ENCODE data around the gene NAV1. TPM values are rescaled to one million over a fixed set of nuclear protein-coding genes. Genes with fewer than 3 reads are reported as not detected.
A peak's percentile ranks its signal among the peaks of the same experiment; 100 is the strongest.
"Not testable (repeated sequence)": the region's sequence is repeated elsewhere in the genome, so short reads cannot be mapped to it uniquely, and the experiment has no call there.

Gene NAV1, protein sequence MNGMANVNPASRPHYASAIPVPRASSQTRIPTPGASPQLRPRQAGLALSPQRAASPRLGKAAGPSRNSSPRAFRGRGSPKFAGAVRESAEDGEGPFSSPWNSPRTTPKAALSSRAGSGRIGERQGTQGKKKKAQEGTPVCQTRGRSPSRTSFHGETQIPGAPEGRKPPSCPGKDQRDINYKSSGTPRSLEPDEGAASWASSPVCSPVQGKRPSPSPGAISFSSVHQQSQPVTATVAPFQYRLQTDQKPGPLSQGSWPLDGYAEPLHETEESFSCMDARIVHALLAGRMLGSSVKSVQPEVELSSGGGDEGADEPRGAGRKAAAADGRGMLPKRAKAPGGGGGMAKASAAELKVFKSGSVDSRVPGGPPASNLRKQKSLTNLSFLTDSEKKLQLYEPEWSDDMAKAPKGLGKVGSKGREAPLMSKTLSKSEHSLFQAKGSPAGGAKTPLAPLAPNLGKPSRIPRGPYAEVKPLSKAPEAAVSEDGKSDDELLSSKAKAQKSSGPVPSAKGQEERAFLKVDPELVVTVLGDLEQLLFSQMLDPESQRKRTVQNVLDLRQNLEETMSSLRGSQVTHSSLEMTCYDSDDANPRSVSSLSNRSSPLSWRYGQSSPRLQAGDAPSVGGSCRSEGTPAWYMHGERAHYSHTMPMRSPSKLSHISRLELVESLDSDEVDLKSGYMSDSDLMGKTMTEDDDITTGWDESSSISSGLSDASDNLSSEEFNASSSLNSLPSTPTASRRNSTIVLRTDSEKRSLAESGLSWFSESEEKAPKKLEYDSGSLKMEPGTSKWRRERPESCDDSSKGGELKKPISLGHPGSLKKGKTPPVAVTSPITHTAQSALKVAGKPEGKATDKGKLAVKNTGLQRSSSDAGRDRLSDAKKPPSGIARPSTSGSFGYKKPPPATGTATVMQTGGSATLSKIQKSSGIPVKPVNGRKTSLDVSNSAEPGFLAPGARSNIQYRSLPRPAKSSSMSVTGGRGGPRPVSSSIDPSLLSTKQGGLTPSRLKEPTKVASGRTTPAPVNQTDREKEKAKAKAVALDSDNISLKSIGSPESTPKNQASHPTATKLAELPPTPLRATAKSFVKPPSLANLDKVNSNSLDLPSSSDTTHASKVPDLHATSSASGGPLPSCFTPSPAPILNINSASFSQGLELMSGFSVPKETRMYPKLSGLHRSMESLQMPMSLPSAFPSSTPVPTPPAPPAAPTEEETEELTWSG (N-terminal part only)
- total RNA-seq, result 286 and 288 TPM in 2 replicates
- long read RNA-seq, partial matches to known transcripts, result 182 of 243 reads
- long read RNA-seq, other reads (novel, unspliced or antisense), result 60 of 243 reads

DNA sequence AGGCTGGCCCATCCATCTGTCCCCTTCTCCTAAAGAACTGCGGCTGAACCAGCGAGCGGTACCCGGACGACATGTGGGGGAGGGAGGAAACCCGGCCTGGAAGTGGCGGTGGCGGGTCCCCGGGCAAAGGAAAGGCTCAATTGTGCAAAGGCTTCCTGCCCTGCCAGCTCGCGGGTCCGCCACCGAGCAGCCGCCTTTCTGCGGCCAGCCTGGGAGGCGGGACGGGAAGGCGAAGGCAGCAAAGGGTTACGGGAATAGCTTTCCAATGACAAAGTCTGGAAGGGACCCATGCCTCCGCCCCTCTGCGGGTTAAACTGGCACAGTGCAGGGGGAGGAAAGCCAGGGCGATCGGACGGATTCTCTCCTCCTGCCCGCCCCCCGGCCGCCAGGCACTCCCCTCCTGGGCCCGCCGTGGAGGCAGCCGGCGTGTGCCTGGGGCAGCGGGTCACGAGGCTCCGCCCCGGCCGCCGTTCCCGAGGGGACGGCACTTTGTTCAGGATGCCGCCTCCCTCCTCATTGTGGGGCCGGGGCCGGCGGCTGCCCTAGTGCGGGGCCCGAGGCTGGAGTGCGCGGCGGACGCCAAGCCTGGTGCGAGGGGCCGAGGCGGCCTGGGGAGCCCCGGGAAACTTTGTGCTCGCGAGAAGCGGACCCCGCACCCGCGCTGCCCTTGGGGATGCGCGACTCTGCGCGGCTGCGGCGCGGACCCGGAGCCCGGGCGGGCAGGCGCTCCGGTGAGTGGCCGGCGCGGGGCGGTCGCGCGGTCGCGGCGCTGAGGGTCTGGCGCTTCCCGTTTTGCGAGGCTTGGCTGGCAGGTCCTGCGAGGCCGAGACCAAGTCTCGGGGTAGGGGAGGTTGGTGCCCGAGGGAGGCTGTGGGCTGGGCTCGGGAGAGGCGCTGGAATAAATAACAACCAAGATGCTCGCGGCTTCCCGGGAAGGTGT lies at the start of gene NAV1:
Gene NAV1 (plus strand): TSS at position 516 of the 940 bp plus-strand sequence. CDS start 83,758 bp downstream, outside the sequence.
- Mint-ChIP-seq H3K4me1 (ENCODE audit: unreplicated experiment) (peaks cover 76% of the 10 kb centered on the region), H3K36me3 (ENCODE audit: unreplicated experiment) (no peaks in the 10 kb centered on the region), H3K9me3 (ENCODE audit: unreplicated experiment) (peaks cover 5% of the 10 kb centered on the region), H3K27me3 (ENCODE audit: unreplicated experiment) (no peaks in the 10 kb centered on the region), H3K27ac (ENCODE audit: unreplicated experiment) (peak within 1 kb of the TSS; percentile 98), H3K4me3 (ENCODE audit: unreplicated experiment) (peak within 1 kb of the TSS; percentile 85)
- peak; percentile 89 for DNase-seq (ENCODE audit: extremely low spot score, unreplicated experiment)
- TF ChIP-seq, protein P1, sequence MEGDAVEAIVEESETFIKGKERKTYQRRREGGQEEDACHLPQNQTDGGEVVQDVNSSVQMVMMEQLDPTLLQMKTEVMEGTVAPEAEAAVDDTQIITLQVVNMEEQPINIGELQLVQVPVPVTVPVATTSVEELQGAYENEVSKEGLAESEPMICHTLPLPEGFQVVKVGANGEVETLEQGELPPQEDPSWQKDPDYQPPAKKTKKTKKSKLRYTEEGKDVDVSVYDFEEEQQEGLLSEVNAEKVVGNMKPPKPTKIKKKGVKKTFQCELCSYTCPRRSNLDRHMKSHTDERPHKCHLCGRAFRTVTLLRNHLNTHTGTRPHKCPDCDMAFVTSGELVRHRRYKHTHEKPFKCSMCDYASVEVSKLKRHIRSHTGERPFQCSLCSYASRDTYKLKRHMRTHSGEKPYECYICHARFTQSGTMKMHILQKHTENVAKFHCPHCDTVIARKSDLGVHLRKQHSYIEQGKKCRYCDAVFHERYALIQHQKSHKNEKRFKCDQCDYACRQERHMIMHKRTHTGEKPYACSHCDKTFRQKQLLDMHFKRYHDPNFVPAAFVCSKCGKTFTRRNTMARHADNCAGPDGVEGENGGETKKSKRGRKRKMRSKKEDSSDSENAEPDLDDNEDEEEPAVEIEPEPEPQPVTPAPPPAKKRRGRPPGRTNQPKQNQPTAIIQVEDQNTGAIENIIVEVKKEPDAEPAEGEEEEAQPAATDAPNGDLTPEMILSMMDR (IDR thresholded peaks at IDR 0.05), result no peak

DNA sequence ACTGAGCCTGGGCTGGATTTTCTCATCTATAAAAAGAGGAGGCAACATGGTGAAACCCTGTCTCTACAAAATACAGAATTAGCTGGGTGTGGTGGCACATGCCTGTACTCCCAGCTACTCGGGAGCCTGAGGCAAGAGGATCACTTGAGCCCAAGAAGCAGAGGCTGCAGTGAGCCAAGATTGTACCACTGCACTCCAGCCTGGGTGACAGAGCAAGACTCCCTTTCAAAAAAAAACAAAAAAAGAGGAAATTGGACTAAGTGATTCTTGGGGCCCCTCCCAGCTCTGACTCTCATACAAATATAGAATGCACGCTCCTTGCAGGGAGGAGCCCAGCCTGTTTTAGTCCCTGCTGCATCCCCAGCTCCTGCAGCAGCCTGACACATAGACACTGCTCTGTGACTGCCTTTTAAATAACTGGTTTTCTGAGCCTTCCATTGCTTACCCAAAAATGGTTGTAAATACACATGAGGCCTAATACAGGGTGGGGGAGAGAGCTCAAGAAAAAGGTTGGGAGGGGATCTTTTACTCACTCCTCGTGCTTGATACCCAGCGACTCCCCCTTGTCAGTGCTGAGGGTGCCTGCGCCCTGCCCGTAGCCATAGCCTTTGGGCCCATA lies 49.2 kb upstream of the NAV1 start:
- H3K4me3 Mint-ChIP-seq (ENCODE audit: unreplicated experiment), result no peak overlapping the region
- H3K9me3 Mint-ChIP-seq (ENCODE audit: unreplicated experiment), result no peaks in the 10 kb centered on the region
- H3K36me3 Mint-ChIP-seq (ENCODE audit: unreplicated experiment), result no peaks in the 10 kb centered on the region
- peak overlapping the region; percentile 80 for H3K27ac Mint-ChIP-seq (ENCODE audit: unreplicated experiment)
- TF ChIP-seq, protein P1 (IDR thresholded peaks at IDR 0.05), result no peak
- H3K27me3 Mint-ChIP-seq (ENCODE audit: unreplicated experiment), result no peaks in the 10 kb centered on the region
- peaks cover 69% of the 10 kb centered on the region for H3K4me1 Mint-ChIP-seq (ENCODE audit: unreplicated experiment)
- no peak for DNase-seq (ENCODE audit: extremely low spot score, unreplicated experiment)

DNA sequence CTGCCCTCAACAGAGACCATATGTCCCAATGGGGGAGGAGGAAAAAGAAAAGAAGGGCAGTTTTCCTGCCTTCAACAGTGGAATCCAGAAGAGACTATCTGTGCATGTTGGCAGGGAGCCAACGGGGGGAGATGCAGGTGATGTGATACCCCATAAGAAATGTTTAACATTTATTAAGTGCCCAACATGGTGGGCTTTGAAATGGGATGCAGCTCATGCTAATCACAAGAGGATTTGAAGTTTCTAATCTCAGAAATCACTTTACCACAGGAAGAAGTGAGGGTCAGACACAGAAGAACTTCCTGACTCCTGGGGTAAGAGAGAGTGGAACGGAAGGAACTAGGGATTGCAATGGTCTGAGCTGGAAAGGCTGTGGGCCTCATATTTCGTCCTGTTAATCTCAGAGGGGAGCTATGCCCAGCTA lies 48.2 kb upstream of the NAV1 start:
- peaks cover 72% of the 10 kb centered on the region for H3K4me1 Mint-ChIP-seq (ENCODE audit: unreplicated experiment)
- no peaks in the 10 kb centered on the region for H3K9me3 Mint-ChIP-seq (ENCODE audit: unreplicated experiment)
- no peak for DNase-seq (ENCODE audit: extremely low spot score, unreplicated experiment)
- no peaks in the 10 kb centered on the region for H3K27me3 Mint-ChIP-seq (ENCODE audit: unreplicated experiment)
- H3K4me3 Mint-ChIP-seq (ENCODE audit: unreplicated experiment), result no peak overlapping the region
- no peaks in the 10 kb centered on the region for H3K36me3 Mint-ChIP-seq (ENCODE audit: unreplicated experiment)
- TF ChIP-seq, protein P1 (IDR thresholded peaks at IDR 0.05), result no peak
- no peak overlapping the region for H3K27ac Mint-ChIP-seq (ENCODE audit: unreplicated experiment)

DNA sequence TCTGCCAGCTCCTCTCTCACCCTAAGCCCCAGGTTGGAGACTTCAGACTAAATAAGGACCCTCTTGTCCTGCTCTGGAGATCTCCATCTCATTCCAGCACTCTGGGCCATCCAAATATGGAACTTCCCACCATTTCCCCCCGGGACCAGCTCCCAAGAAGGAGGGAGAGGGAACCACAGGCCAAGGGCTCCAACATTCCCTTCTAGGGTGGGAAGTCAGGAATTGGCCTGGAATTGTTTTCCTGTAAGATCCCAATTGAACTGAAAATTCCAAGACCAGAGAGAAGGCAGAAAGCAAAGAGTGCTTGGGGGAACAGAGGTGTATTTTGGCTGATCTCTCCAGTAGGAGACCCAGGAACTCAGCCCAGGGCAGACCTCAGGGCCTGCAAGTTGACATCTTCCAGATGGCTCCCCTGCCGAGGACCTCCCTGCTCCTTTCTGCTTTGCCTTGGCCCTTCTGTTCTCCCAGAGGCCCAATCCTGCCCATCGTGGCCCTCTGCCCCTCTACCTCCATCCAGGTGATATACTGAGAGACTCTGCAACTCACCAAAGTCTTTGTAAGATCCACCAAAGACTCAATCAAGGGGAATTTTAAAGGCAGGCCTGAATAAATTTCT lies 46.9 kb upstream of the NAV1 start:
- Mint-ChIP-seq H3K27ac (ENCODE audit: unreplicated experiment) (no peak overlapping the region), H3K4me3 (ENCODE audit: unreplicated experiment) (no peak overlapping the region), H3K27me3 (ENCODE audit: unreplicated experiment) (no peaks in the 10 kb centered on the region), H3K4me1 (ENCODE audit: unreplicated experiment) (peaks cover 73% of the 10 kb centered on the region), H3K36me3 (ENCODE audit: unreplicated experiment) (no peaks in the 10 kb centered on the region), H3K9me3 (ENCODE audit: unreplicated experiment) (no peaks in the 10 kb centered on the region)
- no peak for DNase-seq (ENCODE audit: extremely low spot score, unreplicated experiment)
- TF ChIP-seq, protein P1 (IDR thresholded peaks at IDR 0.05), result no peak

DNA sequence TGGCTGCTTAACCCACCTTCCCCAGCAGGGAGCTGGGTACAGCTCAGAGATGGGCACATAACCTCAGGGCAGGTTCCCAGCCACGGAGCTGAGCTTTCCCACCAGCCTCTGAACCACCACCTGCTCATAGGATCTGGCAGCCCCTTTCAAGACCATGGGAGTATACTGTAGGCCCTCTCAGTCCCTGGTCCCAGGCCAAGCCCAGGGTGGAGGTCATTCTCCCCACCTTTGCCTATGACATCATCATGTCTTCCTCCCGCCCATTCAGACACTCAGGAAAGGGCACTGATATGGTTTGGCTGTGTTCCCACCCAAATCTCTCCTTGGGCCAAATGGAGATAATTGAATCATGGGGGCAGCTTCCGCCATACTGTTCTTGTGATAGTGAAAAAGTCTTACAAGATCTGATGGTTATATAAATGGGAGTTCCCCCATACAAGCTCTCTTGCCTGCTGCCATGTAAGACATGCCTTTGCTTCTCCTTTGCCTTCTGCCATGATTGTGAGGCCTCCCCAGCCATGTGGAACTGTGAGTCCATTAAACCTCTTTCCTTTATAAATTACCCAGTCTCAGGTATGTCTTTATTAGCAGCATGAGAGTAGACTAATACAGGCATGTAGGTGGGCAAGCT lies 45.8 kb upstream of the NAV1 start:
- not testable (repeated sequence) for H3K36me3 Mint-ChIP-seq (ENCODE audit: unreplicated experiment); DNase-seq (ENCODE audit: extremely low spot score, unreplicated experiment); H3K27ac Mint-ChIP-seq (ENCODE audit: unreplicated experiment); H3K4me3 Mint-ChIP-seq (ENCODE audit: unreplicated experiment); H3K27me3 Mint-ChIP-seq (ENCODE audit: unreplicated experiment); H3K9me3 Mint-ChIP-seq (ENCODE audit: unreplicated experiment)
- peaks cover 68% of the 10 kb centered on the region for H3K4me1 Mint-ChIP-seq (ENCODE audit: unreplicated experiment)

All from osteocyte (in vitro differentiated cells).